GM12878 (cell line): ENCODE data around the gene DNAH3. TPM values are rescaled to one million over a fixed set of nuclear protein-coding genes. Genes with fewer than 3 reads are reported as not detected.

ENCODE experiments used
- ATAC-seq: fragments of 200-7000 bp; cut with Tn5 transposase; 3 replicates; pipeline ENCODE4 v1.9.1; 2020; ENCODE audit warnings: mild to moderate bottlenecking, moderate library complexity
- BruUV-seq: library from RNA; stranded (reverse); fragments of 400-500 nt; replicated peaks from 2 replicates; lab custom pipeline; 2021; lab: Mats Ljungman, UMichigan
- CTCF ChIA-PET: fragments of 300-600 bp; sonication (Branson Sonifier 250); formaldehyde crosslinking; extraction: SDS; loops from one replicate; lab custom pipeline; 2021; ENCODE audit warnings: inconsistent platforms; lab: Yijun Ruan, JAX
- POLR2A ChIA-PET: fragments of 350-600 bp; formaldehyde crosslinking; extraction: SDS; loops from one replicate; lab custom pipeline; 2021; ENCODE audit warnings: inconsistent platforms; lab: Charles Lee
- RAD21 ChIA-PET: fragments of 300-600 bp; sonication (Branson Sonifier 250); formaldehyde crosslinking; loops from one replicate; lab custom pipeline; 2023; ENCODE audit warnings: antibody characterized with exemption; ENCODE audit not compliant: unreplicated experiment; lab: Charles Lee
- SMC1A ChIA-PET: fragments of 300-600 bp; sonication (Branson Sonifier 250); formaldehyde crosslinking; loops from one replicate; lab custom pipeline; 2023; ENCODE audit not compliant: unreplicated experiment, uncharacterized antibody; lab: Charles Lee
- DNase-seq: peaks from one replicate; pipeline ENCODE4 v3.0.0-alpha.2; 2011; ENCODE audit warnings: low read depth, low spot score
- FAIRE-seq: peaks from 3 replicates; lab custom pipeline; 2011; peaks lifted over from hg19 to GRCh38; lab: Jason Lieb, UNC
- H2AFZ ChIP-seq: 2 replicates; pipeline ENCODE4 v1.6.0; 2011; ENCODE audit warnings: low read depth, low read length, control low read depth; ENCODE audit not compliant: control insufficient read depth
- H3K27ac ChIP-seq: 2 replicates; pipeline ENCODE4 v1.5.1; 2011; ENCODE audit warnings: control low read depth; ENCODE audit not compliant: control insufficient read depth, insufficient read depth
- H3K27me3 ChIP-seq, 2 experiments: replicated peaks in 1 of 2; 2 replicates each; pipeline versions ENCODE4 v1.6.0 to v1.6.1; 2011; ENCODE audit warnings: low read length in 1 of 2; ENCODE audit not compliant: control insufficient read depth in 2 of 2, insufficient read depth in 2 of 2
- H3K36me3 ChIP-seq, 2 experiments: 2 replicates each; pipeline ENCODE4 v1.5.1; 2011; ENCODE audit warnings: low read length in 1 of 2; ENCODE audit not compliant: control insufficient read depth in 2 of 2, insufficient read depth in 2 of 2
- H3K4me1 ChIP-seq: 2 replicates; pipeline ENCODE4 v1.6.1; 2011; ENCODE audit warnings: mild to moderate bottlenecking, low read length, moderate library complexity, mixed read lengths; ENCODE audit not compliant: control insufficient read depth, insufficient read depth
- H3K4me2 ChIP-seq: 2 replicates; pipeline ENCODE4 v1.6.0; 2011; ENCODE audit warnings: control low read depth; ENCODE audit not compliant: control insufficient read depth, insufficient read depth
- H3K4me3 ChIP-seq: fragments of 200-600 bp; sonication (generic); 2 replicates; pipeline ENCODE4 v1.5.1; 2016
- H3K79me2 ChIP-seq: 2 replicates; pipeline ENCODE4 v1.6.0; 2011; ENCODE audit warnings: low read length; ENCODE audit not compliant: control insufficient read depth, insufficient read depth
- H3K9ac ChIP-seq: 2 replicates; pipeline ENCODE4 v1.8.0; 2011; ENCODE audit warnings: low read length, control low read depth, mixed read lengths; ENCODE audit not compliant: control insufficient read depth, insufficient read depth
- H3K9me3 ChIP-seq: replicated peaks from 3 replicates; pipeline ENCODE4 v1.5.1; 2011; ENCODE audit warnings: mild to moderate bottlenecking, low read length; ENCODE audit not compliant: control insufficient read depth, insufficient read depth
- H4K20me1 ChIP-seq: 2 replicates; pipeline ENCODE4 v1.6.0; 2011; ENCODE audit not compliant: control insufficient read depth, insufficient read depth
- BHLHE40 ChIP-seq, 2 experiments: fragments of 450-650 bp in 1 of 2; IDR thresholded peaks; 2 replicates each; pipeline ENCODE4 v1.6.1; 2011 to 2017; ENCODE audit warnings: low read depth in 2 of 2, borderline replicate concordance in 1 of 2, improper control_type of control experiment in 1 of 2, low read length in 1 of 2, mild to moderate bottlenecking in 1 of 2
- GATAD2B ChIP-seq: fragments of 450-650 bp; conservative IDR thresholded peaks from 2 replicates; pipeline ENCODE4 v1.6.1; 2017; ENCODE audit warnings: low read depth, mild to moderate bottlenecking, moderate library complexity
- LARP7 ChIP-seq: fragments of 450-650 bp; IDR thresholded peaks from 2 replicates; pipeline ENCODE4 v1.6.1; 2017; ENCODE audit warnings: mild to moderate bottlenecking
- PAX8 ChIP-seq: fragments of 450-650 bp; IDR thresholded peaks from 2 replicates; pipeline ENCODE4 v1.6.1; 2017; ENCODE audit warnings: mild to moderate bottlenecking, moderate library complexity
- SMAD5 ChIP-seq: IDR thresholded peaks from 2 replicates; pipeline ENCODE4 v1.6.1; 2016; ENCODE audit warnings: antibody characterized with exemption, low read depth
- YBX1 ChIP-seq: fragments of 450-650 bp; IDR thresholded peaks from 2 replicates; pipeline ENCODE4 v1.6.1; 2016; ENCODE audit warnings: antibody characterized with exemption
- ZZZ3 ChIP-seq: IDR thresholded peaks from 2 replicates; pipeline ENCODE4 v1.6.1; 2011; ENCODE audit warnings: low read depth; ENCODE audit not compliant: control insufficient read depth, insufficient read length
- WGBS: methylation state at CpG from one replicate; pipeline ENCODE4 v1.1.6; 2016; ENCODE audit warnings: low lambda C conversion rate; ENCODE audit not compliant: insufficient replicate concordance, insufficient coverage; ENCODE audit errors: missing lambda C conversion rate; 5-methylcytosine and 5-hydroxymethylcytosine counted together
- in situ Hi-C: fragments of 300-500 bp; cut with MboI; formaldehyde crosslinking; loops from 9 replicates; pipeline ENCODE4 v1.14.3; 2018; ENCODE audit warnings: mixed read lengths
- intact Hi-C: fragments of 100-400 bp; cut with micrococcal nuclease; formaldehyde crosslinking; loops from one replicate; pipeline ENCODE4 v1.14.2; 2022; ENCODE audit not compliant: unreplicated experiment
- polyA plus RNA-seq, 11 experiments: library from polyadenylated mRNA; depleted of rRNA in 4 of 11; unstranded in 6 of 11; stranded (reverse) in 5 of 11; fragments of >200 nt; fragmentation: Nextera tagmentation in 4 of 11; fragmentation: Illumina TruSeq in 1 of 11; extraction: Ambion mirVana in 4 of 11; extraction: Trizol in 1 of 11; gene quantifications; 1 replicate in 1 of 11; 2 replicates in 10 of 11; pipeline versions ENCODE4 v1.2.1 to v1.2.3, GENCODE V29; 2011 to 2016; ENCODE audit warnings: inconsistent platforms in 2 of 11, missing spikeins in 2 of 11, low read depth in 1 of 11
- total RNA-seq, 4 experiments: library from RNA; depleted of rRNA in 3 of 4; stranded (reverse); fragments of >200 nt in 3 of 4; fragmentation: Illumina TruSeq in 1 of 4; extraction: Trizol in 1 of 4; gene quantifications; 2 replicates each; pipeline versions ENCODE4 v1.2.1 to v1.2.3, GENCODE V29; 2013 to 2021

Gene DNAH3
- total and polyA plus RNA-seq, 10 of the 15 experiments (the other 5 are each of a cell fraction or from before 2014, with no cell fraction given): under 0.01 to 0.04 (median 0.04) TPM; not detected in 5

DNA sequence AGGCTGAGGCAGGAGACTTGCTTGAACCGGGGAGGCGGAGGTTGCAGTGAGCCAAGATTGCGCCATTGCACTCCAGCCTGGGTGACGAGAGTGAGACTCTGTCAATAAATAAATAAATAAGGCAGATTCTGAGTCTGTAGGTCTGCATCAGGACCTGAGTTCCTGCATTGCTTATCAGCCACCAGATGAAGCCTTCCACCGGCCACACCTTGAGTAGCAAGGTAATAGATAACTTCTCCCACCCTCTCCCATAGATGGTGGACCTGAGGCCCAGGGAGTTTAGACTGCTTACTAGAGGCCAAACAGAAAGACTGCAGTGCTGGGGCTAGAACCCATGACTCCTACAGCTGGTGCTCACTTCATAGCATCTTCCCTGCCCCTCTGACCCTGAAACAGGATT lies 38.7 kb upstream of the DNAH3 start:
- Histone ChIP-seq H3K4me3 (no peak overlapping the region), H3K79me2 (no peaks in the 10 kb centered on the region), H4K20me1 (no peaks in the 10 kb centered on the region), H3K36me3 (no peaks in the 10 kb centered on the region), H3K9ac (no peak overlapping the region), H3K4me2 (no peak overlapping the region), H2AFZ (no peak overlapping the region), H3K9me3 (peaks cover 5% of the 10 kb centered on the region; the same call in 2 of the 3 replicates), H3K4me1 (peaks cover 6% of the 10 kb centered on the region), H3K27me3 (no peaks in the 10 kb centered on the region), H3K27ac (no peak overlapping the region)
- RAD21 ChIA-PET: interaction anchor here (0.9 to 4.9 kb wide), 11 partner anchors 11 to 1130 kb away, joined by 3 to 62 read pairs (median 4); partner anchors contain the start of genes CRYM and LDAF1
- 82% methylated on average over 5 of the region's 5 CpGs for WGBS
- intact Hi-C loops: loop anchor here (2.0 kb wide), 1 partner anchor 365 kb away; no protein-coding TSS in a partner anchor
- SMC1A ChIA-PET: interaction anchor here (0.8 to 4.4 kb wide), 16 partner anchors 11 to 1495 kb away, joined by 3 to 57 read pairs (median 4); partner anchors contain the start of genes CRYM and LDAF1
- DNase-seq: no peak
- FAIRE-seq: no peak
- no TSS peak for BruUV-seq
- POLR2A ChIA-PET: interaction anchor here (0.6 to 1.1 kb wide), 3 partner anchors 30 to 1882 kb away, joined by 3 to 4 read pairs (median 3); no protein-coding TSS in a partner anchor
- in situ Hi-C loops: loop anchor here (5.0 kb wide), 2 partner anchors 88 to 368 kb away; partner anchors contain the start of gene CRYM
- TF ChIP-seq ZZZ3 (no peak), GATAD2B (no peak), YBX1 (no peak), LARP7 (no peak), SMAD5 (no peak), PAX8 (no peak), BHLHE40 (IDR thresholded peaks at IDR 0.05; ENCODE audit: borderline replicate concordance in 1 of 2, low read depth in 2 of 2, low read length in 1 of 2) (no peak)
- CTCF ChIA-PET: interaction anchor here (0.6 to 5.7 kb wide), 23 partner anchors 11 to 1486 kb away, joined by 3 to 75 read pairs (median 4); partner anchors contain the start of genes CRYM and LDAF1
- no peak for ATAC-seq
